Spleen (tissue), 7 donors: ENCODE results near the gene ETV1.

Experiments
- POLR2AphosphoS5 ChIP-seq, 3 donors: sonication (generic); formaldehyde crosslinking; IDR thresholded peaks; one replicate each; pipeline ENCODE4 v1.5.1; 2017; ENCODE audit warnings: antibody characterized with exemption in 3 of 3
- TF ChIP-seq, protein P1 (sequence below), 11 experiments: fragments of 200-600 bp in 7 of 11; fragments of 450-650 bp in 4 of 11; sonication (generic) in 4 of 11; IDR thresholded peaks in 8 of 11; conservative IDR thresholded peaks in 3 of 11; 1 replicate in 7 of 11; 2 replicates in 4 of 11; pipeline versions ENCODE4 v1.4.0 to v1.8.0; 2016 to 2021; ENCODE audit warnings: antibody characterized with exemption in 11 of 11, inconsistent platforms in 4 of 11, mild to moderate bottlenecking in 1 of 11
- donor health status: DM: no; HTN: no; CAD: no; lungs with moderate emphysema.
- donor health status: DM: no; HTN: no; CAD: no.
- donor health status: DM: no; HTN: no; CAD: no.

DNA sequence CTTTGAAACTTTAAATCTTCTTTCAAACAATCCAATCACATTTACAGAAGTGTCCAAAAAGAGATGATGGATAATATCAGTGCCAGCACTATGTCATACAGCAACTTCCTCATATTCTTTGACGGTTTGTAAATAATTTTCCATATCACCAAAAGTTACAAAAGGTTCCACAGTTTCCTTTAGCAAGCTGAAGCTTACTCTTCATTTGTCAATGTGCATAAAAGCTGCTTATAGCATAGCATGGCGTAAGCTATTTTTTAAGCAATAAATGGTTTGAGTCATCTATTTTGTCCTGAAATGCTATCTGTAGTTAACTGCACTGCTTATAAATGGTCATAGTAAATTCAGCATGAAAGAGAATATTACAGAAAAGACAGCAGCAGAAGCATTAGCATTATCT, 95.1 kb downstream of the ETV1 start:
- TF ChIP-seq, protein P1, sequence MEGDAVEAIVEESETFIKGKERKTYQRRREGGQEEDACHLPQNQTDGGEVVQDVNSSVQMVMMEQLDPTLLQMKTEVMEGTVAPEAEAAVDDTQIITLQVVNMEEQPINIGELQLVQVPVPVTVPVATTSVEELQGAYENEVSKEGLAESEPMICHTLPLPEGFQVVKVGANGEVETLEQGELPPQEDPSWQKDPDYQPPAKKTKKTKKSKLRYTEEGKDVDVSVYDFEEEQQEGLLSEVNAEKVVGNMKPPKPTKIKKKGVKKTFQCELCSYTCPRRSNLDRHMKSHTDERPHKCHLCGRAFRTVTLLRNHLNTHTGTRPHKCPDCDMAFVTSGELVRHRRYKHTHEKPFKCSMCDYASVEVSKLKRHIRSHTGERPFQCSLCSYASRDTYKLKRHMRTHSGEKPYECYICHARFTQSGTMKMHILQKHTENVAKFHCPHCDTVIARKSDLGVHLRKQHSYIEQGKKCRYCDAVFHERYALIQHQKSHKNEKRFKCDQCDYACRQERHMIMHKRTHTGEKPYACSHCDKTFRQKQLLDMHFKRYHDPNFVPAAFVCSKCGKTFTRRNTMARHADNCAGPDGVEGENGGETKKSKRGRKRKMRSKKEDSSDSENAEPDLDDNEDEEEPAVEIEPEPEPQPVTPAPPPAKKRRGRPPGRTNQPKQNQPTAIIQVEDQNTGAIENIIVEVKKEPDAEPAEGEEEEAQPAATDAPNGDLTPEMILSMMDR (IDR thresholded peaks at IDR 0.05 in 8 of 11, conservative IDR thresholded peaks at IDR 0.05 in 3 of 11) = no peak
- no peak for TF ChIP-seq POLR2AphosphoS5 (IDR thresholded peaks at IDR 0.05)
